ENCODE data around the gene TNFAIP8L3.

DNA sequence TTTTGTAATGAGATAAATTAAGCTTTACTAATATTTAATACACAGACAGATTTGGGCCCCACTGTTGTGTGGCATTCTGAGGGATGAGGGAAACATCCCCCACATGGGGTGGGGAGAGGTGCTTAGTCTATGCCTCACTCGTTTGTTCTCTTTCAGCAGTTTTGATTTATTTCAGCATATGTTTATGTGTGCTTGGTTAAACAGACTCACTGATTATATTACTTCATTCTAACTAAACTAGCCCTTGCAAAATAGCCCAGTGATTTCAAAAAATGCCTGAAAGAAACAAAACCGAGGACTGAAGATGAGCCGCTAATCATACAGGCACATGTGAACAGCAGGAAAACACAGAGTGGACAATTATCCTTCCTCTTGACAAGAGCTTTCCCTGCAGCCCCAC is 27.2 kb downstream of the TNFAIP8L3 start:
- TF ChIP-seq, protein P1, sequence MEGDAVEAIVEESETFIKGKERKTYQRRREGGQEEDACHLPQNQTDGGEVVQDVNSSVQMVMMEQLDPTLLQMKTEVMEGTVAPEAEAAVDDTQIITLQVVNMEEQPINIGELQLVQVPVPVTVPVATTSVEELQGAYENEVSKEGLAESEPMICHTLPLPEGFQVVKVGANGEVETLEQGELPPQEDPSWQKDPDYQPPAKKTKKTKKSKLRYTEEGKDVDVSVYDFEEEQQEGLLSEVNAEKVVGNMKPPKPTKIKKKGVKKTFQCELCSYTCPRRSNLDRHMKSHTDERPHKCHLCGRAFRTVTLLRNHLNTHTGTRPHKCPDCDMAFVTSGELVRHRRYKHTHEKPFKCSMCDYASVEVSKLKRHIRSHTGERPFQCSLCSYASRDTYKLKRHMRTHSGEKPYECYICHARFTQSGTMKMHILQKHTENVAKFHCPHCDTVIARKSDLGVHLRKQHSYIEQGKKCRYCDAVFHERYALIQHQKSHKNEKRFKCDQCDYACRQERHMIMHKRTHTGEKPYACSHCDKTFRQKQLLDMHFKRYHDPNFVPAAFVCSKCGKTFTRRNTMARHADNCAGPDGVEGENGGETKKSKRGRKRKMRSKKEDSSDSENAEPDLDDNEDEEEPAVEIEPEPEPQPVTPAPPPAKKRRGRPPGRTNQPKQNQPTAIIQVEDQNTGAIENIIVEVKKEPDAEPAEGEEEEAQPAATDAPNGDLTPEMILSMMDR (IDR thresholded peaks at IDR 0.05), result no peak
- TF ChIP-seq ZFX (IDR thresholded peaks at IDR 0.05; ENCODE audit: borderline replicate concordance), result no peak
